HG03354 (cell line): ENCODE data around the gene KCNJ5.
"Not testable (repeated sequence)": the region's sequence is repeated elsewhere in the genome, so short reads cannot be mapped to it uniquely, and the experiment has no call there.

Experiments
- ATAC-seq: cut with Tn5 transposase; IDR thresholded peaks from one replicate; pipeline ENCODE4 v1.9.1; 2021; ENCODE audit warnings: mild to moderate bottlenecking; ENCODE audit not compliant: unreplicated experiment, poor library complexity, severe bottlenecking

KCNJ5 gene

GRCh38 chr11:128908391-128909246, 17.5 kb downstream of the KCNJ5 start:
- ATAC-seq, result no peak

GRCh38 chr11:128909438-128910125, 18.4 kb downstream of the KCNJ5 start:
- ATAC-seq, result no peak

- no peak for ATAC-seq
These were observed 19.4 kb downstream of the KCNJ5 start for GRCh38 chr11:128910576-128910975.

- no peak for ATAC-seq
These were observed 20.1 kb downstream of the KCNJ5 start for GRCh38 chr11:128911239-128911638.

- ATAC-seq, result no peak
These were observed 20.5 kb downstream of the KCNJ5 start for GRCh38 chr11:128911701-128912100.

DNA sequence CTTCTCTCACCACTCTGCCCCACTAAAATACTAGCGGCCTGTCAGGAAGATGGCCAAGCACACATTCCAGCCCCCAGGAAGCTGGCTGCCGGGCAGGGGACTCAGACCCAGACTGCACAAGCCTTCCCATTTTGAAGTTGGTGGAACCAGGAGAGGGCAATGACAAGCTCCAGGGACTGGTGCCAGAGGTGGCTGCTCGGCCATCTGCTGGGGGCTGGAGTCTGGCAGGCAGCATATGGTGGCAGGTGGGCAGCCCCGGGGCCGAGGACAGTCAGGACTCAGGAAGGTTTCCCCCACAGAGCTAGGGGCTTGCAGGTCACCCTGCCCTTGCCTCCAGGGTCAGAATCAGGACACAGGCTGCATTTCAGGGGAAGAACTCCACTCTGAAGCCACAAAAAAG, 22.6 kb downstream of the KCNJ5 start:
- ATAC-seq, result no peak

- ATAC-seq, result no peak
These were observed 23.3 kb downstream of the KCNJ5 start for GRCh38 chr11:128914216-128915148.

GRCh38 chr11:128915149-128915521, 24.0 kb downstream of the KCNJ5 start:
- ATAC-seq, result no peak

GRCh38 chr11:128916037-128916572, 24.9 kb downstream of the KCNJ5 start:
- ATAC-seq, result no peak

- no peak for ATAC-seq
These were observed 25.5 kb downstream of the KCNJ5 start for GRCh38 chr11:128916681-128917080.

GRCh38 chr11:128917144-128917724, 26.1 kb downstream of the KCNJ5 start:
- no peak for ATAC-seq

GRCh38 chr11:128919216-128919615, 28.1 kb downstream of the KCNJ5 start:
- ATAC-seq, result no peak

- not testable (repeated sequence) for ATAC-seq
These were observed 28.5 kb downstream of the KCNJ5 start for GRCh38 chr11:128919635-128920034.

DNA sequence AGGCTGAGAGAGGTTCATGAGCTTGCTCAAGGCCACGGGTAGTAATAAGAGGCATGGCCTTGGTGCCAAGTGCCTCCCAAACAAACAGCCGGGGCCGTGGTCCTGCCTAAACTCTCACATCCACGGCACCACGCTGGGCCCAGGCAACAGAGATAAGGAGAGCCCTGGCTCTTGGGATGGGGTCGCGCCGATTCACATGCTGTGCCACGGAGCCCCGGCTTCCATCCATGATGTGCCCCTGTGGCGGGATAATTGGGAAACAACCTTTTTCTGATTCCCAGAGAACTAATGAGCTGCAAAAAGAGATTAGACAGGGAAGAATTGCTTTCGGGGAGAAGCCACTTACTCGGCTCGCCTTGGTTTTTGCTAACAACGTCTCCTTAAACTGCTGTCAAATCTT, 29.5 kb downstream of the KCNJ5 start:
- no peak for ATAC-seq

DNA sequence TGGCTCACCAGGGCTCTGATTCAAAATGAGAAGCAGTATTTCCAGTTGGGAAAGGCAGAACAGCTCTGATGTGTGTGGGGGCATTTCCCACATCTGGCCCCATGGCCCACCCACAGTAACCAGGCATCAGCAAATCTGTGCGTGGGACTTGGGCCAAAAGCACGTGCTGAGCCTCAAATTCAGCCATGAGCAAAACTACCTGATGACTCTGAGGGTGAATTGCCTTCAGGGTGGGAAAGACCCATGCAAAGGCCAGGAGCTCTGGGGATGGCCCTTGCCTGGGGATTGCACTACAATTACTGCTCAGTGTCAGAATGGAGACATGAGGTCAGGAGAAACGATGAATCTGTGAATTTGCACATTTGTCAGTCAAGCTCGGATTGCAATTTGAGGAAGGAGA, 30.6 kb downstream of the KCNJ5 start:
- no peak for ATAC-seq

GRCh38 chr11:128924104-128924503, 32.9 kb downstream of the KCNJ5 start:
- no peak for ATAC-seq

DNA sequence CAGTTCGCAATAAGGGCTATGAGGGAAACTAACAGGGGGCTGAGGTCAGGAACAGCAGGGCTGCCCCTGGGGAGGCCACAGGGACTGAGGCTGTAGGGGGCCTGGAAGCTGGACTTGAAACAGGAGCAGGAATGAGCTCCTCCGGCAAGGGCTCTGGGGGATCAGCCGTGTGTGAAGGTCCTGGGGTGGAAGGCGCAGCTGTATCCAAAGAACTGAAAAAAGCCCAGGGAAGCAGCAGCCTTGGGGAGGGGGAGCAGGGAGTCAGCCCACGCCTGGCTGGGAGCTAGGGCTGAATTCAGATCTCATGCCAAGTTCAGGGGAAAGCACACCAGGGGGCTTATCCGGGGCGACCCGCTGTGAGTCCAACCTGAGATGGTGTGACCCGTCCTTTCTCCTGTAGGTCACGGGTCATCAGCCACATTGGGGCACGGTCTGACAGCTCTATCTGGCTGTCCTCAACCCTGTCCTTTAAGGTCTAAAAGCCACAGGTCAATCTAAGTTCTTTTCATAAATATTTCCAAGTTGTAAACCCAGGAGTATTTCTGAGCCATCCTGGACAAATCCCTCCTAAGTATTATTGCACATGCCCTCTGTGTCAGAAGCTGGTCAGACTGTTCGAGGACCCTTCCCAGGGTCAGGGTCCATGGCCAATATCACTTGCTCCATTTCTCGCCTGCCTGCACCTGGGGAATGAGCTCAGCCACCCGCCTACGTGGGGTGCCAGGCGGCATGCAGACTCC, 33.5 kb downstream of the KCNJ5 start:
- no peak for ATAC-seq

- ATAC-seq, result no peak
These were observed 34.1 kb downstream of the KCNJ5 start for GRCh38 chr11:128925250-128925600.

DNA sequence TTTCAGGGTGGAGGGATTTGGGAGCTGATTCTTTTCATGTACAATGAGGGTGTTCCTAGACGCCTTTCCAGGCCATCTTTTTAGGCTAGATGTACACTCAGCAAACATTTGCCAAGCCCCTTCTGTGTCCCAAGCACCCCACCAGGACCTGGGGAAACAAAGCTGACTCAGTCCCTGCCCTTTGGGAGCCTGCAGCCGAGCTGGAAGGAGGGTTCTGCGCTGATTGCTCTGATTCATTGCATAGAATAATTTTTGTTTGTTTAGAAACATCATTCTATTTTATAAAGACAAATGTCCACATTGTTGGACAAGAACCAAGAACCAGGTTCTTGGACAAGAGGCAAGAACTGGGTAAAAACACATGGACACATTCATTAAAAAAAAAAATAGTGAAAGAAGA, 34.8 kb downstream of the KCNJ5 start:
- ATAC-seq, result no peak
